Bronchial epithelial cell (primary cell): Measurements from ENCODE around the gene TMC8. TPM values are rescaled to one million over a fixed set of nuclear protein-coding genes. Genes with fewer than 3 reads are reported as not detected.
"Not testable (repeated sequence)": the region's sequence is repeated elsewhere in the genome, so short reads cannot be mapped to it uniquely, and the experiment has no call there.

ENCODE experiments used
- DNase-seq: peaks from one replicate; pipeline ENCODE4 v3.0.0-alpha.2; 2010; ENCODE audit warnings: low read depth
- FAIRE-seq: peaks from 2 replicates; lab custom pipeline; 2011; peaks lifted over from hg19 to GRCh38; lab: Jason Lieb, UNC
- H3K27me3 ChIP-seq: 2 replicates; pipeline ENCODE4 v1.5.1; 2011; ENCODE audit warnings: low read length; ENCODE audit not compliant: control insufficient read depth, insufficient read depth
- H3K36me3 ChIP-seq: 2 replicates; pipeline ENCODE4 v1.5.1; 2011; ENCODE audit warnings: low read length; ENCODE audit not compliant: control insufficient read depth, insufficient read depth
- H3K4me3 ChIP-seq: 2 replicates; pipeline ENCODE4 v1.5.1; 2011; ENCODE audit warnings: mild to moderate bottlenecking, low read depth, low read length, control low read depth
- CTCF ChIP-seq: IDR thresholded peaks from 2 replicates; pipeline ENCODE4 v1.5.1; 2011; ENCODE audit warnings: mild to moderate bottlenecking, moderate library complexity, low read length, control low read depth, inconsistent platforms; ENCODE audit not compliant: insufficient read depth, severe bottlenecking
- total RNA-seq: library from RNA; depleted of rRNA; stranded (reverse); fragments of >200 nt; gene quantifications from 2 replicates; pipeline ENCODE4 v1.2.1, GENCODE V29; 2014

TMC8 gene
- total RNA-seq, 1 donor from 2014 or later: not detected

DNA sequence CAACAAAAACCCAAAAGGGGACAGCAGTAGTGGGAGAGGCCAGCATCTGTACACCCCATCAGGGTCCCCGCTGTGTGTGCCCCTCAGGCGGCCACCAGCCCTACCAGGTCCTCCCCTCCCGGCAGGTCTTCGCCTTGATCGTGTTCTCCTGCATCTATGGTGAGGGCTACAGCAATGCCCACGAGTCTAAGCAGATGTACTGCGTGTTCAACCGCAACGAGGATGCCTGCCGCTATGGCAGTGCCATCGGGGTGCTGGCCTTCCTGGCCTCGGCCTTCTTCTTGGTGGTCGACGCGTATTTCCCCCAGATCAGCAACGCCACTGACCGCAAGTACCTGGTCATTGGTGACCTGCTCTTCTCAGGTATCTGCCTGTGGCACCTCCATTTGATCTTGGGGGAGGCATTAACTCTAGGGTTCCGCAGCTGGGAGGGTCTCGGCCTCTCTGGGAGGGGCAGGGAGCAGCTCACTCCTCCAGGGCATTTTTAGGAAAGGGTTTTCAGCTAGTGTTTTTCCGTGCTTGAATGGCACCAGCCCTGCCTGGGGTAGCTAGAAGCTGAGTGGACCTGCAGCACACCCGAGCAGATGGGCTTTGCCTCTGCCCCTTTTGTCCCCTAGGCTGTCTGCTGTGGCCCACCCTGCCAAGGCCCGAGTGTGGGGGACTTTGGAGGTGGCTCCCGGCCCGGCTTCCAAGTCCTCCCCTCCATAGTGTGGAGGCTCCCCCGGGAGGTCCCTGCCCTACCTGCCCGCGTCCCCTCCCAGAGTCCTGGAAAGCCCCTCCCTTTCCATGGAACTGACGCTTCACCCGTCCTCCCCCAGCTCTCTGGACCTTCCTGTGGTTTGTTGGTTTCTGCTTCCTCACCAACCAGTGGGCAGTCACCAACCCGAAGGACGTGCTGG, 40.4 kb downstream of the TMC8 start:
- FAIRE-seq (peak; percentile 7), DNase-seq (no peak)
- Histone ChIP-seq H3K36me3 (peaks cover 8% of the 10 kb centered on the region), H3K4me3 (no peak overlapping the region), H3K27me3 (no peaks in the 10 kb centered on the region)
- TF ChIP-seq CTCF: no peak

- not testable (repeated sequence) for DNase-seq, H3K27me3 ChIP-seq, H3K36me3 ChIP-seq, H3K4me3 ChIP-seq, FAIRE-seq
Measured at GRCh38 chr17:78171591-78172248, 41.1 kb downstream of the TMC8 start.

GRCh38 chr17:78172249-78173051, 41.9 kb downstream of the TMC8 start:
- Histone ChIP-seq H3K27me3 (no peaks in the 10 kb centered on the region), H3K36me3 (peaks cover 8% of the 10 kb centered on the region), H3K4me3 (no peak overlapping the region)
- FAIRE-seq (no peak), DNase-seq (no peak)
- no peak for TF ChIP-seq CTCF

GRCh38 chr17:78173097-78173715, 42.6 kb downstream of the TMC8 start:
- Histone ChIP-seq H3K27me3 (no peaks in the 10 kb centered on the region), H3K4me3 (no peak overlapping the region), H3K36me3 (peaks cover 8% of the 10 kb centered on the region)
- TF ChIP-seq CTCF: no peak
- DNase-seq (no peak), FAIRE-seq (no peak)

GRCh38 chr17:78174346-78174869, 43.8 kb downstream of the TMC8 start:
- Histone ChIP-seq H3K4me3 (no peak overlapping the region), H3K36me3 (peaks cover 8% of the 10 kb centered on the region), H3K27me3 (no peaks in the 10 kb centered on the region)
- FAIRE-seq (no peak), DNase-seq (no peak)
- peak; percentile 49 for TF ChIP-seq CTCF
